Endothelial cell of hepatic sinusoid (primary cell): ENCODE data around the gene SERPINA4.
"Not testable (repeated sequence)": the region's sequence is repeated elsewhere in the genome, so short reads cannot be mapped to it uniquely, and the experiment has no call there.

ENCODE experiments used
- in situ Hi-C: cut with HindIII; loops from 2 replicates; pipeline ENCODE4 v1.10.0; 2017; ENCODE audit warnings: low sequenced_read_pairs

The SERPINA4 gene

DNA sequence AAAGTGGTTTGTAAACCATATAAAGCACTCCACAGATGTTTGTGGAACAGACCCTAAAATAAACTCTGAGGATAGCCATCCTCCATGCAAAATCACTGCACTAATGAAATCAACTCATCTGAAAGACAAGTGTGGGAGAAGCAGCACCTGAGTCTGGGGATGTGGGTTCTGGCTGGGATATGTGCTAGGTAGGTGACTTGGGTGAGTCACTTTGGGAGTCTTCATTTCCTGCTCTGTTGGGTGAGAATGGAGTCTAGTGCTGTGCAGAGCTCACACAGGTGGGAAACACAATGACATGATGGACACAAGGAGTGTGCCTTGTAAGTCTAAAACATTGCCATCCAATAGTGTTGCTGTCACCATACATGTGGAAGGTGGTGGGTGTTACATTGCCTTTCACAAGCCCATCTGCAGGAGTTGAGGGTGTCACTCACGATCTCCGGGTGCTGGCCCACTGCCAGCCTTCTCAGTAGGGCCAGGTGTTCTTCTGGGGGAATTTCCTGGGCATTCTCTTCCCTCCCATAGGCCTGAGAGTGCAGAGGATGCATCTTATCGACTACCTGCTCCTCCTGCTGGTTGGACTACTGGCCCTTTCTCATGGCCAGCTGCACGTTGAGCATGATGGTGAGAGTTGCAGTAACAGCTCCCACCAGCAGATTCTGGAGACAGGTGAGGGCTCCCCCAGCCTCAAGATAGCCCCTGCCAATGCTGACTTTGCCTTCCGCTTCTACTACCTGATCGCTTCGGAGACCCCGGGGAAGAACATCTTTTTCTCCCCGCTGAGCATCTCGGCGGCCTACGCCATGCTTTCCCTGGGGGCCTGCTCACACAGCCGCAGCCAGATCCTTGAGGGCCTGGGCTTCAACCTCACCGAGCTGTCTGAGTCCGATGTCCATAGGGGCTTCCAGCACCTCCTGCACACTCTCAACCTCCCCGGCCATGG is 2.0 kb downstream of the SERPINA4 start:
- in situ Hi-C loops, result no loop called here

DNA sequence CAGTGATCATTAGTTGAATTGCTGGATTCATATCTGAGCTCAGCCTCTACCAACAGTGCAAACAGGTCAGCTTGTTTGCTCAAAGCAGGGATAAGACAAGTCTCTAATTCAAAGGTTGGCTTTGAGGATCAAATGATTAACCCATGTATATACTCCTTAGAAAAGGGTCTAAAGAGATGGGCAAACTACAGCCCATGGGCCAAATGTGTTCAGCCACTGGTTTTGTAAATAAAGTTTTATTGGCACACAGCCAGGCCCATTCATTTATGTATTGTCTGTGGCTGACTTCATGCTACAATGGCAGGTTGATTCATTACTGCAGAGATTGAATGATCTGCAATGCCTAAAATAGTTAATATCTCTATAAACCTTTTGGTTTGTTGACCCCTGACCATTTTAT is 3.1 kb downstream of the SERPINA4 start:
- in situ Hi-C loops, result no loop called here

DNA sequence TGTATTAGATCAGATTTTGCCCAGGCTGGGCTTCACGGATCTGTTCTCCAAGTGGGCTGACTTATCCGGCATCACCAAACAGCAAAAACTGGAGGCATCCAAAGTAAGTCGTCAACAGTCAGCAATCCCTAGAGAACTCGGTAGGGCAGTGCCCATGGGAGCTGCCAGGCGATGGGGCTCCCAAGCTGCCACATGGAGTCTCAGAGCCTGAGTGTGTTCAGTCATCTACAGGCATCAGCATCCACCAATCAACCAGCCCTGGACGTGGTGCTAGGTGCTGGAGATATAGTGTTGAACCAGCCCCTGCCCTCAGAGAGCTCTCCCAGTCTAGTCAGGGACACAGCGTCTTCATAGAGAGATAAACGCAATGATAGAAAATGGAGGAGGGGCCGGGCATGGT is 6.9 kb downstream of the SERPINA4 start:
- in situ Hi-C loops, result no loop called here

- in situ Hi-C loops, result no loop called here
Measured at GRCh38 chr14:94569381-94570001, 8.2 kb downstream of the SERPINA4 start.

- in situ Hi-C loops, result no loop called here
Measured at GRCh38 chr14:94570002-94570400, 8.8 kb downstream of the SERPINA4 start.

- in situ Hi-C loops, result no loop called here
Measured at GRCh38 chr14:94570440-94570839, 9.2 kb downstream of the SERPINA4 start.

DNA sequence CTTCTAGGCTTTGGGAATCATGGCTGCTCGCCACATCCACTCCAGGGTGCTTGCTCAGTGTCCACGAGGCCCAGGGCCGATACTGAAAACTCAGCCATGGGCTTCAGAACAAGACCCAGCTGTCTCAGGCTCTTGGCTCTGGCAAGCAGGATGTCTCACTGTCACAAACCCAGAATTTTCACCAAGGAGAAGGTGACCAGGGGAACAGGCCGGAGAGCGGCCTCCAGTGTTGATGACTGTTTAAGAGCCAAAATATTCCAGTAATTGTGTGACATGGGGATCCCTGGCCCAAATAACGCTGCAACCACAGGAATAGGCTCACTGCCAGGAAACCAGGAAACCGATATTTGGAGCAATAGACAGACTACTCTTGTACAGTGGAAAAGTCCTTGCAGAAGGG is 10.2 kb downstream of the SERPINA4 start:
- in situ Hi-C loops, result no loop called here

DNA sequence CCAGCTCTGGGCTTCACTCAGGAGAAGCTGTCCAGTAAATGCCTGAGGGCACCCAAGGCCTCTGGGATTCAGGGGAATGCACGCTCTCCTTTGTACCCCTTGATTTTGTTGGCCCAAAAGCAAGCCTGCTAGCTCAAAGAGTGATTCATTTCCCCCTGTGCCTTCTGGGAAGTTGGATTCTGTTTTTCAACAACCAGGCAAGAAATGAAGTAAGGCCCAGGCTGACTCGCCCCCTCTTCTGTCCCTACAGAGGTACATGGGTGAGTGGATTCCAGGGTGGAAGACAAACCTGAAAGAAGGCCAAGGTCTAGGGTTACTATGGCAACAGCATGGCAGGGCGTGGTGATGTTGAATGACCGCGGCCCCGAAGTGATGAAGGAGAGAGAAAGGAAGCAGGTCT is 10.7 kb downstream of the SERPINA4 start:
- in situ Hi-C loops, result no loop called here

GRCh38 chr14:94572637-94573303 is 11.5 kb downstream of the SERPINA4 start:
- in situ Hi-C loops, result no loop called here

GRCh38 chr14:94573475-94574277 is 12.4 kb downstream of the SERPINA4 start:
- in situ Hi-C loops, result no loop called here

GRCh38 chr14:94574336-94574735 is 13.1 kb downstream of the SERPINA4 start:
- in situ Hi-C loops, result no loop called here

DNA sequence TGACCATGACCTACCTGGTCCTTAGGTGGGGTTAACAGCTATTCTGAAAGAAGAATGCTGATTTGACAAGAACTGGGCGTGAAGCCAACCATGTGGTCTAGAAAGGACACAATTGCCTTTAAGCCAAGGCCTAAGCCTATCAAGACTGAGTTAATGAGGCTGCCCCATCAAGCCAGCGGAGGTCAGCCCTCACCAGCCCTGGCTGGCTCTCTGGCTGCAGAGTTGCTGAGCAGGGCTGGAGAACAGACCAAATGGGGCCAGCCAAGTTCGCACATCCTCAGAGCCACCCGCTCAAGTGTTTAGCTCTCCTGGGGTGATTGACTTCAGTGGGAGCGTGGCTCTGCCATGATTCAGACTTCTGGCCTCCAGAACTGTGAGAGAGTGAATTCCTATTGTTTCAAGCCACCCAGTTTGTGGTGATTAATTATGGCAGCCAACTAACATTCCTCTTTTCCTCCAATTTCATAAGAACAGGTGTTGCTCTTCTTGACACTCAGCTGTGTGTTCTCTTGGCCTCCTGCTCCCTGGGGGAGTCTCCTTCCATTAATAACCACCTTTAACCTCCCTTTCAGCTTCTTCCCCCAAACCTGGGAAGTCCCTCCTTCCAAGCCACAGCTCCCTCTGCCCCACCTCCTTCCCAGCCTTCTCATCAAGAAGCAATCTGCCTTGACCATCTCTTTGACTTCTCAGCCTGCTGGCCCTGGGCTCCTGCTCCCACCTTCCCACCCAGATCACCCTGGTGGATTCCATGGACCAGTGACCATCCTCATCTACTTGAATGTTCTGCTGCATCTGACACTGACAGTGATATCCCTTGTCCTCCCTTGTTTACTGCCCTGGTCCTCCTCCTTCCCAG is 14.7 kb downstream of the SERPINA4 start:
- in situ Hi-C loops, result no loop called here

- in situ Hi-C loops, result not testable (repeated sequence)
Measured at GRCh38 chr14:94577472-94577871, 16.2 kb downstream of the SERPINA4 start.

- in situ Hi-C loops, result no loop called here
Measured at GRCh38 chr14:94578712-94579111, 17.5 kb downstream of the SERPINA4 start.

GRCh38 chr14:94581127-94581999 is 20.1 kb downstream of the SERPINA4 start, which contains the start of gene SERPINA5:
SERPINA5 (plus strand) TSS chr14:94581426; CDS start chr14:94587363, 5,937 bp downstream.
- in situ Hi-C loops, result no loop called here

DNA sequence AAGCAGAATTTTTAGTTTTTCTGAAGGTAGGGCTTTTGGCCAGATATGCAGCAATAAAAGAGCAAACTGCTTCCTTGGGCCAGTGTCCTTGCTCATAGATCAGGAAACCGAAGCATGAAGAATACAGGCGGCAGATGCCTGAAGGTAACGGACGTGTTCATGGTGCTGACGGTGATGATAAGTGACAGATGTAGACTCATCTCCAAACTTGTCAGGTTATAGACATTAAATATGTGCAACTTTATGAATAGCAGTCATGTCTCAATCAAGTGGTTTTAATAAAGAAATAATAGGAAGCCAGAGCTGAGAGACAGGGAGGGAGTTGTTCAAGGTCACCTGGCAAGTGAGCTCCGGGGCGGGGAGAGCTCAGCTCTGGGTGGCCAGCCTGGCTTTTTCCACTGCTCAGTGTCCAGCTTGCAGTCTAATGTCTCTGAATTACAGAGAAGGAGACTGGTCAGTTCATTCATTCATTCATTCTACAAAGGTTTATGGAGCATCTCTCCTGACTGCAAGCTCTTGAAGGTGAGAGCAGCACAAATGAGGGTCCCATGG is 21.0 kb downstream of the SERPINA4 start:
- in situ Hi-C loops, result no loop called here

DNA sequence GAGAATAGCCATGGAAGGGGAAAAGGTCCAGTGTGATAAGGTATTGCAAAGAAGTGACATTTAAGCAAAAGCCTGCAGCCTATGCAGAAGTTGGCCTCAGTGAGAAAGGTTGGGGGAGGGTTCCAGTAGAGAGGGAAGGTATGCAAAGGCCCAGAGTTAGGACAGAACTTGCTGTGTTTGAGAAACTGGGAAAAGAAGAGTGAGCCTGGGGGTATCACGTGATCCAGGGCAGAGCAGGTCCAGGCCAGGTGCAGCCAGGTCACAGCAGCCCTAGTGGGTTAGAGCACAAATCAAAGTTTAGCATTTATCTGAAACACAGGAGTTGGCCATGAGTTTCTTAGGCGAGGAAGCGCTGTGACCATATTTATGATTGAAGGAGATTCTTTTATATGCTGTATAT is 21.6 kb downstream of the SERPINA4 start:
- in situ Hi-C loops, result no loop called here

GRCh38 chr14:94583557-94583956 is 22.3 kb downstream of the SERPINA4 start:
- in situ Hi-C loops, result no loop called here
